WTC11 (cell line): ENCODE results near the gene TGM1. TPM values are rescaled to one million over a fixed set of nuclear protein-coding genes. Genes with fewer than 3 reads are reported as not detected.

Experiments
- ATAC-seq: fragments of 200-7000 bp; cut with Tn5 transposase; 2 replicates; pipeline ENCODE4 v1.10.0; 2021; ENCODE audit warnings: mild to moderate bottlenecking, moderate library complexity
- CTCF ChIA-PET: fragments of 300-600 bp; sonication (Branson Sonifier 250); formaldehyde crosslinking; loops from one replicate; lab custom pipeline; 2021; ENCODE audit warnings: antibody characterized with exemption; lab: Charles Lee
- POLR2A ChIA-PET: fragments of 350-600 bp; sonication (Branson Sonifier 250); formaldehyde crosslinking; loops from one replicate; lab custom pipeline; 2021; ENCODE audit warnings: antibody characterized with exemption; lab: Charles Lee
- DNase-seq: peaks from one replicate; pipeline ENCODE4 v3.0.0; 2021; ENCODE audit warnings: low spot score
- H3K27ac Mint-ChIP-seq: 2 replicates; pipeline ENCODE4 v1.8.0; 2021; ENCODE audit warnings: mixed read lengths
- H3K27me3 Mint-ChIP-seq: 2 replicates; pipeline ENCODE4 v1.8.0; 2021; ENCODE audit warnings: low read depth, mild to moderate bottlenecking, moderate library complexity, mixed read lengths
- H3K36me3 Mint-ChIP-seq: 2 replicates; pipeline ENCODE4 v1.8.0; 2021; ENCODE audit warnings: mixed read lengths
- H3K4me1 Mint-ChIP-seq: 2 replicates; pipeline ENCODE4 v1.8.0; 2022; ENCODE audit warnings: mixed read lengths
- H3K4me3 Mint-ChIP-seq: 2 replicates; pipeline ENCODE4 v1.8.0; 2021; ENCODE audit warnings: mild to moderate bottlenecking, moderate library complexity, mixed read lengths
- H3K9me3 Mint-ChIP-seq: 2 replicates; pipeline ENCODE4 v1.8.0; 2021; ENCODE audit warnings: mixed read lengths
- EMX1 ChIP-seq: fragments of 250-450 bp; sonication (Bioruptor Pico); IDR thresholded peaks from 2 replicates; pipeline ENCODE4 v1.8.0; 2021; ENCODE audit warnings: mild to moderate bottlenecking
- FOXJ3 ChIP-seq: sonication (generic); formaldehyde crosslinking; IDR thresholded peaks from 2 replicates; pipeline ENCODE4 v1.9.0; 2021; ENCODE audit warnings: missing genetic modification reagents, mild to moderate bottlenecking, borderline replicate concordance
- FOXK1 ChIP-seq: sonication (generic); formaldehyde crosslinking; IDR thresholded peaks from 2 replicates; pipeline ENCODE4 v1.8.0; 2022; ENCODE audit warnings: mild to moderate bottlenecking, moderate library complexity, missing genetic modification reagents
- IRF2 ChIP-seq: sonication (generic); formaldehyde crosslinking; IDR thresholded peaks from 2 replicates; pipeline ENCODE4 v1.8.0; 2022; ENCODE audit warnings: low read depth, missing genetic modification reagents, borderline replicate concordance
- JAZF1 ChIP-seq: fragments of 250-450 bp; sonication (Bioruptor Pico); IDR thresholded peaks from 2 replicates; pipeline ENCODE4 v1.9.0; 2021; ENCODE audit warnings: moderate library complexity, mild to moderate bottlenecking, inconsistent platforms
- NFYB ChIP-seq: sonication (generic); formaldehyde crosslinking; conservative IDR thresholded peaks from 2 replicates; pipeline ENCODE4 v1.8.0; 2022; ENCODE audit warnings: low read depth, missing genetic modification reagents
- OVOL2 ChIP-seq: fragments of 250-450 bp; sonication (Bioruptor Pico); IDR thresholded peaks from 2 replicates; pipeline ENCODE4 v1.9.0; 2021; ENCODE audit warnings: mild to moderate bottlenecking, borderline replicate concordance
- PRRX2 ChIP-seq: fragments of 250-450 bp; sonication (Bioruptor Pico); IDR thresholded peaks from 2 replicates; pipeline ENCODE4 v1.8.0; 2021; ENCODE audit warnings: mild to moderate bottlenecking
- SP1 ChIP-seq: sonication (generic); formaldehyde crosslinking; conservative IDR thresholded peaks from 2 replicates; pipeline ENCODE4 v1.8.1; 2022; ENCODE audit warnings: missing genetic modification reagents
- TCF7 ChIP-seq: sonication (generic); formaldehyde crosslinking; IDR thresholded peaks from 2 replicates; pipeline ENCODE4 v1.8.0; 2022; ENCODE audit warnings: mild to moderate bottlenecking, low read depth, missing genetic modification reagents, moderate library complexity
- ZNF121 ChIP-seq: sonication (generic); formaldehyde crosslinking; IDR thresholded peaks from 2 replicates; pipeline ENCODE4 v1.8.0; 2023; ENCODE audit warnings: missing genetic modification reagents
- ZNF317 ChIP-seq: sonication (generic); formaldehyde crosslinking; IDR thresholded peaks from 2 replicates; pipeline ENCODE4 v1.8.1; 2023; ENCODE audit warnings: low read depth, mild to moderate bottlenecking, moderate library complexity, missing genetic modification reagents, borderline replicate concordance
- ZNF671 ChIP-seq: fragments of 250-450 bp; sonication (Bioruptor Pico); IDR thresholded peaks from 2 replicates; pipeline ENCODE4 v1.8.0; 2021; ENCODE audit warnings: mild to moderate bottlenecking
- total RNA-seq: library from RNA; stranded (reverse); gene quantifications from 3 replicates; pipeline ENCODE4 v1.2.3, GENCODE V29; 2021
- TF ChIP-seq, protein P1 (sequence below): sonication (generic); formaldehyde crosslinking; IDR thresholded peaks from 2 replicates; pipeline ENCODE4 v1.8.1; 2022; ENCODE audit warnings: low read depth, mild to moderate bottlenecking, moderate library complexity, missing genetic modification reagents, borderline replicate concordance
- TF ChIP-seq, protein P2 (sequence below): fragments of 250-450 bp; sonication (Bioruptor Pico); IDR thresholded peaks from 2 replicates; pipeline ENCODE4 v1.9.0; 2021; ENCODE audit warnings: mild to moderate bottlenecking, borderline replicate concordance
- TF ChIP-seq, protein P3 (sequence below): sonication (generic); formaldehyde crosslinking; IDR thresholded peaks from 2 replicates; pipeline ENCODE4 v1.8.1; 2022; ENCODE audit warnings: mild to moderate bottlenecking, moderate library complexity, missing genetic modification reagents
- TF ChIP-seq, protein P4 (sequence below): sonication (generic); formaldehyde crosslinking; IDR thresholded peaks from 2 replicates; pipeline ENCODE4 v1.8.1; 2023; ENCODE audit warnings: mild to moderate bottlenecking, missing genetic modification reagents, moderate library complexity
- TF ChIP-seq, protein P5 (sequence below): sonication (generic); formaldehyde crosslinking; IDR thresholded peaks from 2 replicates; pipeline ENCODE4 v1.8.1; 2022; ENCODE audit warnings: mild to moderate bottlenecking, missing genetic modification reagents, moderate library complexity, borderline replicate concordance
- TF ChIP-seq, protein P6 (sequence below): sonication (generic); formaldehyde crosslinking; IDR thresholded peaks from 2 replicates; pipeline ENCODE4 v1.8.1; 2023; ENCODE audit warnings: mild to moderate bottlenecking, missing genetic modification reagents, moderate library complexity
- TF ChIP-seq, protein P7 (sequence below): sonication (generic); formaldehyde crosslinking; IDR thresholded peaks from 2 replicates; pipeline ENCODE4 v1.8.1; 2023; ENCODE audit warnings: mild to moderate bottlenecking, missing genetic modification reagents, borderline replicate concordance

TGM1 gene
- total RNA-seq, 1 experiment from 2014 or later = 5.2 TPM

DNA sequence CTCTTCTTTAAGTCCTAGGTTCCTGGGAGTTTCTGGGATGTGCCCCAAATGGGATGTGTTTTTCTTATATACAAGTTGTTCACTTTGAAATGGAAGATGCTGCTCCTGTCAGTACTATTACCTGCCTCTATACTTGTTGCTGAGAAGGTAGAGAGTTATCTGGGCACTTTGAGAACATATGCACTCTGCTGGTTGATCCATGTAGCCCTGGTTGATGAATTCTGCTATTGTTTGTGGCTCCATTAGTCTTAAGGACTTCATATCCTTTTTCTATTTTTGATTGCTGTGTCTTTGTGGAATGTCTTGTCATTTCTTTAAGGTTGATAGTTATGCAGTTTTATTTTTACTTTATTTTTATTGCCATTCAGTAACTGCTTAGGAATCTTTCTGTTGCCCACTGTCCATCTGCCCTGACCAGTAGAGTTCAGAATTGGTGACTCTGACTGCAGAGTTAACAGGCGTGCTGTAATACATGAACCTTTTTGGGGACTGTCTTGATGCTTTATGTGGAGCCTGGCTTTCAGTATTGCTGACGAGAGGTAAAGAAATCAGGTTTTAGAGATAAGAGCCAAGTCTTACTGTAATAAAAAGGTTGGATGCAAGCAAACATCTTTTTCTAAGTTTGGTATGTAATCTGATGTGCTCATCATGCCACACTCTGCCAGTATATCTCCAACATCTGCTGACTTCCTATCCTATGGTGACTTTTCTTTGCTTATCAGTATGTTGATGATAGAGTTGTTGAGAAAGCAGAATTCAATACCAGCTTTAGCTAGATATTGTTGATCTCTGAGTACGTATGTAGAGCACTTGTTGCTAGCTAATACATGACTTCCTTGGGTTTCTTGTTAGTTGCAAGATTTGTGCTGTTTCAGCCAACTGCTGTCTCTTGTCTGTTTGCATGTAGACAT lies 28.6 kb downstream of the TGM1 start:
- ATAC-seq = no peak
- TF ChIP-seq JAZF1 (CRISPR knock-in tag) (no peak), ZNF671 (CRISPR knock-in tag) (no peak), FOXK1 (CRISPR knock-in tag) (no peak), SP1 (CRISPR knock-in tag) (no peak), FOXJ3 (CRISPR knock-in tag) (no peak), ZNF317 (CRISPR knock-in tag) (no peak), TCF7 (no peak), EMX1 (no peak)
- TF ChIP-seq, protein P1, sequence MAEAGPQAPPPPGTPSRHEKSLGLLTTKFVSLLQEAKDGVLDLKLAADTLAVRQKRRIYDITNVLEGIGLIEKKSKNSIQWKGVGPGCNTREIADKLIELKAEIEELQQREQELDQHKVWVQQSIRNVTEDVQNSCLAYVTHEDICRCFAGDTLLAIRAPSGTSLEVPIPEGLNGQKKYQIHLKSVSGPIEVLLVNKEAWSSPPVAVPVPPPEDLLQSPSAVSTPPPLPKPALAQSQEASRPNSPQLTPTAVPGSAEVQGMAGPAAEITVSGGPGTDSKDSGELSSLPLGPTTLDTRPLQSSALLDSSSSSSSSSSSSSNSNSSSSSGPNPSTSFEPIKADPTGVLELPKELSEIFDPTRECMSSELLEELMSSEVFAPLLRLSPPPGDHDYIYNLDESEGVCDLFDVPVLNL (CRISPR knock-in tag) = no peak
- TF ChIP-seq, protein P2, sequence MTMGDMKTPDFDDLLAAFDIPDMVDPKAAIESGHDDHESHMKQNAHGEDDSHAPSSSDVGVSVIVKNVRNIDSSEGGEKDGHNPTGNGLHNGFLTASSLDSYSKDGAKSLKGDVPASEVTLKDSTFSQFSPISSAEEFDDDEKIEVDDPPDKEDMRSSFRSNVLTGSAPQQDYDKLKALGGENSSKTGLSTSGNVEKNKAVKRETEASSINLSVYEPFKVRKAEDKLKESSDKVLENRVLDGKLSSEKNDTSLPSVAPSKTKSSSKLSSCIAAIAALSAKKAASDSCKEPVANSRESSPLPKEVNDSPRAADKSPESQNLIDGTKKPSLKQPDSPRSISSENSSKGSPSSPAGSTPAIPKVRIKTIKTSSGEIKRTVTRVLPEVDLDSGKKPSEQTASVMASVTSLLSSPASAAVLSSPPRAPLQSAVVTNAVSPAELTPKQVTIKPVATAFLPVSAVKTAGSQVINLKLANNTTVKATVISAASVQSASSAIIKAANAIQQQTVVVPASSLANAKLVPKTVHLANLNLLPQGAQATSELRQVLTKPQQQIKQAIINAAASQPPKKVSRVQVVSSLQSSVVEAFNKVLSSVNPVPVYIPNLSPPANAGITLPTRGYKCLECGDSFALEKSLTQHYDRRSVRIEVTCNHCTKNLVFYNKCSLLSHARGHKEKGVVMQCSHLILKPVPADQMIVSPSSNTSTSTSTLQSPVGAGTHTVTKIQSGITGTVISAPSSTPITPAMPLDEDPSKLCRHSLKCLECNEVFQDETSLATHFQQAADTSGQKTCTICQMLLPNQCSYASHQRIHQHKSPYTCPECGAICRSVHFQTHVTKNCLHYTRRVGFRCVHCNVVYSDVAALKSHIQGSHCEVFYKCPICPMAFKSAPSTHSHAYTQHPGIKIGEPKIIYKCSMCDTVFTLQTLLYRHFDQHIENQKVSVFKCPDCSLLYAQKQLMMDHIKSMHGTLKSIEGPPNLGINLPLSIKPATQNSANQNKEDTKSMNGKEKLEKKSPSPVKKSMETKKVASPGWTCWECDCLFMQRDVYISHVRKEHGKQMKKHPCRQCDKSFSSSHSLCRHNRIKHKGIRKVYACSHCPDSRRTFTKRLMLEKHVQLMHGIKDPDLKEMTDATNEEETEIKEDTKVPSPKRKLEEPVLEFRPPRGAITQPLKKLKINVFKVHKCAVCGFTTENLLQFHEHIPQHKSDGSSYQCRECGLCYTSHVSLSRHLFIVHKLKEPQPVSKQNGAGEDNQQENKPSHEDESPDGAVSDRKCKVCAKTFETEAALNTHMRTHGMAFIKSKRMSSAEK (CRISPR knock-in tag) = no peak
- H3K4me3 Mint-ChIP-seq = peak overlapping the region; percentile 32
- ChIA-PET POLR2A (interaction anchor here (1.9 kb wide), 1 partner anchor 8 kb away, joined by 9 read pairs; the partner anchor contains the start of gene TINF2), CTCF (no interaction called here)
- H3K4me1 Mint-ChIP-seq = peaks cover 22% of the 10 kb centered on the region
- no peaks in the 10 kb centered on the region for H3K27me3 Mint-ChIP-seq
- peaks cover 42% of the 10 kb centered on the region for H3K36me3 Mint-ChIP-seq
- DNase-seq = no peak
- H3K9me3 Mint-ChIP-seq = no peaks in the 10 kb centered on the region
- H3K27ac Mint-ChIP-seq = no peak overlapping the region

DNA sequence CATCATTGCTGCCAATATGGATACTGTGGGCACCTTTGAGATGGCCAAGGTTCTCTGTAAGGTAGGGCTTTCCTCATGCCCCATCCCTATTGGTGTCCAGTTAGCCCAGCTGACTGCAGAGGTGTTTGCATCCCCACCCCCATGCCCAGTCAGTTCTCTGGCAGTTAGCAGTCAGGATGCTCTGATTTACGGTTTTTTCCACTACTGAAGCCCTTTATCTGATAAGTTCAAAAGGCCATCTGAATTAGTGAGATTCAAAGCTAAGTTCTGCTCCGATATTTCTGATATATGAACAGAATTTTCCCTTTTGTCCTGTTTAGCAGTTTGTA lies 29.5 kb downstream of the TGM1 start:
- Mint-ChIP-seq H3K27me3 (no peaks in the 10 kb centered on the region), H3K27ac (peak overlapping the region; percentile 99), H3K4me1 (peaks cover 22% of the 10 kb centered on the region), H3K9me3 (no peaks in the 10 kb centered on the region), H3K4me3 (peak overlapping the region; percentile 99), H3K36me3 (peaks cover 34% of the 10 kb centered on the region)
- ChIA-PET POLR2A (interaction anchor here (1.9 kb wide), 1 partner anchor 8 kb away, joined by 9 read pairs; the partner anchor contains the start of gene TINF2), CTCF (interaction anchor here (1.7 kb wide), 1 partner anchor 9 kb away, joined by 12 read pairs; the partner anchor contains the start of gene TINF2)
- TF ChIP-seq, protein P3, sequence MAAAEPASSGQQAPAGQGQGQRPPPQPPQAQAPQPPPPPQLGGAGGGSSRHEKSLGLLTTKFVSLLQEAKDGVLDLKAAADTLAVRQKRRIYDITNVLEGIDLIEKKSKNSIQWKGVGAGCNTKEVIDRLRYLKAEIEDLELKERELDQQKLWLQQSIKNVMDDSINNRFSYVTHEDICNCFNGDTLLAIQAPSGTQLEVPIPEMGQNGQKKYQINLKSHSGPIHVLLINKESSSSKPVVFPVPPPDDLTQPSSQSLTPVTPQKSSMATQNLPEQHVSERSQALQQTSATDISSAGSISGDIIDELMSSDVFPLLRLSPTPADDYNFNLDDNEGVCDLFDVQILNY (CRISPR knock-in tag) = no peak
- no peak for TF ChIP-seq FOXJ3 (CRISPR knock-in tag)
- TF ChIP-seq NFYB (CRISPR knock-in tag) = no peak
- no peak for TF ChIP-seq TCF7
- TF ChIP-seq, protein P4, sequence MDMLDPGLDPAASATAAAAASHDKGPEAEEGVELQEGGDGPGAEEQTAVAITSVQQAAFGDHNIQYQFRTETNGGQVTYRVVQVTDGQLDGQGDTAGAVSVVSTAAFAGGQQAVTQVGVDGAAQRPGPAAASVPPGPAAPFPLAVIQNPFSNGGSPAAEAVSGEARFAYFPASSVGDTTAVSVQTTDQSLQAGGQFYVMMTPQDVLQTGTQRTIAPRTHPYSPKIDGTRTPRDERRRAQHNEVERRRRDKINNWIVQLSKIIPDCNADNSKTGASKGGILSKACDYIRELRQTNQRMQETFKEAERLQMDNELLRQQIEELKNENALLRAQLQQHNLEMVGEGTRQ (CRISPR knock-in tag) = no peak
- TF ChIP-seq PRRX2 (CRISPR knock-in tag) = no peak
- TF ChIP-seq, protein P5, sequence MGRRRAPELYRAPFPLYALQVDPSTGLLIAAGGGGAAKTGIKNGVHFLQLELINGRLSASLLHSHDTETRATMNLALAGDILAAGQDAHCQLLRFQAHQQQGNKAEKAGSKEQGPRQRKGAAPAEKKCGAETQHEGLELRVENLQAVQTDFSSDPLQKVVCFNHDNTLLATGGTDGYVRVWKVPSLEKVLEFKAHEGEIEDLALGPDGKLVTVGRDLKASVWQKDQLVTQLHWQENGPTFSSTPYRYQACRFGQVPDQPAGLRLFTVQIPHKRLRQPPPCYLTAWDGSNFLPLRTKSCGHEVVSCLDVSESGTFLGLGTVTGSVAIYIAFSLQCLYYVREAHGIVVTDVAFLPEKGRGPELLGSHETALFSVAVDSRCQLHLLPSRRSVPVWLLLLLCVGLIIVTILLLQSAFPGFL (CRISPR knock-in tag) = no peak
- TF ChIP-seq, protein P6, sequence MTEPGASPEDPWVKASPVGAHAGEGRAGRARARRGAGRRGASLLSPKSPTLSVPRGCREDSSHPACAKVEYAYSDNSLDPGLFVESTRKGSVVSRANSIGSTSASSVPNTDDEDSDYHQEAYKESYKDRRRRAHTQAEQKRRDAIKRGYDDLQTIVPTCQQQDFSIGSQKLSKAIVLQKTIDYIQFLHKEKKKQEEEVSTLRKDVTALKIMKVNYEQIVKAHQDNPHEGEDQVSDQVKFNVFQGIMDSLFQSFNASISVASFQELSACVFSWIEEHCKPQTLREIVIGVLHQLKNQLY (CRISPR knock-in tag) = no peak
- no peak for TF ChIP-seq IRF2 (CRISPR knock-in tag)
- TF ChIP-seq, protein P7, sequence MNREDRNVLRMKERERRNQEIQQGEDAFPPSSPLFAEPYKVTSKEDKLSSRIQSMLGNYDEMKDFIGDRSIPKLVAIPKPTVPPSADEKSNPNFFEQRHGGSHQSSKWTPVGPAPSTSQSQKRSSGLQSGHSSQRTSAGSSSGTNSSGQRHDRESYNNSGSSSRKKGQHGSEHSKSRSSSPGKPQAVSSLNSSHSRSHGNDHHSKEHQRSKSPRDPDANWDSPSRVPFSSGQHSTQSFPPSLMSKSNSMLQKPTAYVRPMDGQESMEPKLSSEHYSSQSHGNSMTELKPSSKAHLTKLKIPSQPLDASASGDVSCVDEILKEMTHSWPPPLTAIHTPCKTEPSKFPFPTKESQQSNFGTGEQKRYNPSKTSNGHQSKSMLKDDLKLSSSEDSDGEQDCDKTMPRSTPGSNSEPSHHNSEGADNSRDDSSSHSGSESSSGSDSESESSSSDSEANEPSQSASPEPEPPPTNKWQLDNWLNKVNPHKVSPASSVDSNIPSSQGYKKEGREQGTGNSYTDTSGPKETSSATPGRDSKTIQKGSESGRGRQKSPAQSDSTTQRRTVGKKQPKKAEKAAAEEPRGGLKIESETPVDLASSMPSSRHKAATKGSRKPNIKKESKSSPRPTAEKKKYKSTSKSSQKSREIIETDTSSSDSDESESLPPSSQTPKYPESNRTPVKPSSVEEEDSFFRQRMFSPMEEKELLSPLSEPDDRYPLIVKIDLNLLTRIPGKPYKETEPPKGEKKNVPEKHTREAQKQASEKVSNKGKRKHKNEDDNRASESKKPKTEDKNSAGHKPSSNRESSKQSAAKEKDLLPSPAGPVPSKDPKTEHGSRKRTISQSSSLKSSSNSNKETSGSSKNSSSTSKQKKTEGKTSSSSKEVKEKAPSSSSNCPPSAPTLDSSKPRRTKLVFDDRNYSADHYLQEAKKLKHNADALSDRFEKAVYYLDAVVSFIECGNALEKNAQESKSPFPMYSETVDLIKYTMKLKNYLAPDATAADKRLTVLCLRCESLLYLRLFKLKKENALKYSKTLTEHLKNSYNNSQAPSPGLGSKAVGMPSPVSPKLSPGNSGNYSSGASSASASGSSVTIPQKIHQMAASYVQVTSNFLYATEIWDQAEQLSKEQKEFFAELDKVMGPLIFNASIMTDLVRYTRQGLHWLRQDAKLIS (CRISPR knock-in tag) = no peak
- TF ChIP-seq OVOL2 (CRISPR knock-in tag) = no peak
- TF ChIP-seq ZNF121 = no peak
- DNase-seq (no peak), ATAC-seq (no peak)
